Smooth muscle cell (in vitro differentiated cells): Measurements from ENCODE around the gene SKAP1. TPM values are rescaled to one million over a fixed set of nuclear protein-coding genes. Genes with fewer than 3 reads are reported as not detected.

Source experiments
- DNase-seq: peaks from one replicate; lab custom pipeline; 2025; ENCODE audit not compliant: unreplicated experiment; lab: John Stamatoyannopoulos, UW
- H2AFZ ChIP-seq: fragments of 200-600 bp; sonication (generic); 2 replicates; pipeline ENCODE4 v1.6.0; 2016; ENCODE audit warnings: antibody characterized with exemption, low read depth, mild to moderate bottlenecking
- H3F3A ChIP-seq: fragments of 200-600 bp; sonication (generic); 2 replicates; pipeline ENCODE4 v1.6.0; 2017; ENCODE audit warnings: antibody characterized with exemption, low read depth
- H3K27ac ChIP-seq: fragments of 200-600 bp; sonication (generic); 2 replicates; pipeline ENCODE4 v1.5.1; 2016; ENCODE audit warnings: low read depth, mild to moderate bottlenecking
- H3K27me3 ChIP-seq: fragments of 200-600 bp; sonication (generic); 2 replicates; pipeline ENCODE4 v1.6.1; 2016; ENCODE audit warnings: low read depth, mild to moderate bottlenecking
- H3K36me3 ChIP-seq: fragments of 200-600 bp; sonication (generic); 2 replicates; pipeline ENCODE4 v1.5.1; 2016; ENCODE audit warnings: low read depth
- H3K4me1 ChIP-seq: fragments of 200-600 bp; sonication (generic); 2 replicates; pipeline ENCODE4 v1.5.1; 2016; ENCODE audit warnings: low read depth
- H3K4me2 ChIP-seq: fragments of 200-600 bp; sonication (generic); 2 replicates; pipeline ENCODE4 v1.6.0; 2016; ENCODE audit warnings: mild to moderate bottlenecking
- H3K4me3 ChIP-seq: fragments of 200-600 bp; sonication (generic); 2 replicates; pipeline ENCODE4 v1.5.1; 2016; ENCODE audit warnings: mild to moderate bottlenecking
- H3K79me2 ChIP-seq: fragments of 200-600 bp; sonication (generic); 2 replicates; pipeline ENCODE4 v1.6.0; 2016; ENCODE audit warnings: low read depth, mild to moderate bottlenecking
- H3K9ac ChIP-seq: fragments of 200-600 bp; sonication (generic); 2 replicates; pipeline ENCODE4 v1.6.0; 2016; ENCODE audit warnings: low read depth
- H3K9me3 ChIP-seq: fragments of 200-600 bp; sonication (generic); replicated peaks from 2 replicates; pipeline ENCODE4 v1.5.1; 2016; ENCODE audit warnings: low read depth
- H4K20me1 ChIP-seq: fragments of 200-600 bp; sonication (generic); 2 replicates; pipeline ENCODE4 v1.6.0; 2016; ENCODE audit warnings: low read depth
- WGBS: methylation state at CpG from one replicate; pipeline ENCODE4 v1.1.7; 2016; ENCODE audit warnings: low lambda C conversion rate; 5-methylcytosine and 5-hydroxymethylcytosine counted together
- polyA plus RNA-seq: library from polyadenylated mRNA; unstranded; fragments of >200 nt; fragmentation: Nextera tagmentation; extraction: Ambion mirVana; gene quantifications from 2 replicates; pipeline ENCODE4 v1.2.1, GENCODE V29; 2016
- total RNA-seq: library from RNA; depleted of rRNA; stranded (reverse); fragments of >200 nt; gene quantifications from 2 replicates; pipeline ENCODE4 v1.2.3, GENCODE V29; 2014
- TF ChIP-seq, protein P1 (sequence below): fragments of 200-600 bp; sonication (generic); IDR thresholded peaks from 2 replicates; pipeline ENCODE4 v1.5.1; 2017; ENCODE audit warnings: borderline replicate concordance, mild to moderate bottlenecking, antibody characterized with exemption; ENCODE audit not compliant: insufficient read depth, poor library complexity, severe bottlenecking

SKAP1 gene
- total and polyA plus RNA-seq, 2 experiments from 2014 or later = not detected

DNA sequence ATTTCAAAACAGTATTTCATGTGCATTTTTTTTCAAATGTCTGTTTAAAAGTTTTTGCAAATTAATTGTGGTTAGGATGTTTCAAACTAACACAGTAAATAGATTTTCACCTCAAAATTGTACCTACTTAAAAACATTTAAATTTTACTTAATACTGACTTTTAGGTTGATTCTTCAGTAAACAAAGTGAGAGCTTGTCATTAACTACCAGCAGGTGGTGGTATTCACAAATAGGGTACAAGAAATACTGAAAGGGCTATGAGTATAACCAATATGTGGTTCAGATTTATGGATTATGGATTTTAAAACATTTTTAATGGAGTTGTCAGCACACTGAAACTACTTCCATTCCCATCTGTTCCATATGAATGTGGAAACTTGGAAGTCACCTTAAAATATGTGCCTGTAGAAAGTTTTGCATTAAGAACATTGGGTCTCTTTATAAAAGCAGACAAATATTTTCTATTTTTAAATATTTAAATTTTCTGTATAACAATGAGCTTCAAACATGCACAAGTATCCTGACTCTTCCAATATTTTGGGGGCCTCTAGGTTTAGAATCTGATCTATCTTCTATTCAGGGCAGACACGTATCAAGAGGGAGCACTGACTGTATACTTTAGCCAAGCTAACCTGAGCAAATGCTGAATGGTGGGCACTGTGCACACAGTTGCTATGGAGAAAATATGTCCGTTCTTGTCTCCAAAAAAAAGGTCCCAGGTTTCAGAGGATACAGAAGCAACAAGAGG lies 166.9 kb downstream of the SKAP1 start:
- Histone ChIP-seq H3K4me1 (no peaks in the 10 kb centered on the region), H2AFZ (no peak overlapping the region), H3K9ac (no peak overlapping the region), H3K4me3 (no peak overlapping the region), H4K20me1 (no peaks in the 10 kb centered on the region), H3K27ac (no peak overlapping the region), H3K4me2 (no peak overlapping the region), H3K79me2 (no peaks in the 10 kb centered on the region), H3K27me3 (peaks cover 23% of the 10 kb centered on the region), H3F3A (no peaks in the 10 kb centered on the region), H3K9me3 (no peaks in the 10 kb centered on the region), H3K36me3 (no peaks in the 10 kb centered on the region)
- no peak for DNase-seq
- TF ChIP-seq, protein P1, sequence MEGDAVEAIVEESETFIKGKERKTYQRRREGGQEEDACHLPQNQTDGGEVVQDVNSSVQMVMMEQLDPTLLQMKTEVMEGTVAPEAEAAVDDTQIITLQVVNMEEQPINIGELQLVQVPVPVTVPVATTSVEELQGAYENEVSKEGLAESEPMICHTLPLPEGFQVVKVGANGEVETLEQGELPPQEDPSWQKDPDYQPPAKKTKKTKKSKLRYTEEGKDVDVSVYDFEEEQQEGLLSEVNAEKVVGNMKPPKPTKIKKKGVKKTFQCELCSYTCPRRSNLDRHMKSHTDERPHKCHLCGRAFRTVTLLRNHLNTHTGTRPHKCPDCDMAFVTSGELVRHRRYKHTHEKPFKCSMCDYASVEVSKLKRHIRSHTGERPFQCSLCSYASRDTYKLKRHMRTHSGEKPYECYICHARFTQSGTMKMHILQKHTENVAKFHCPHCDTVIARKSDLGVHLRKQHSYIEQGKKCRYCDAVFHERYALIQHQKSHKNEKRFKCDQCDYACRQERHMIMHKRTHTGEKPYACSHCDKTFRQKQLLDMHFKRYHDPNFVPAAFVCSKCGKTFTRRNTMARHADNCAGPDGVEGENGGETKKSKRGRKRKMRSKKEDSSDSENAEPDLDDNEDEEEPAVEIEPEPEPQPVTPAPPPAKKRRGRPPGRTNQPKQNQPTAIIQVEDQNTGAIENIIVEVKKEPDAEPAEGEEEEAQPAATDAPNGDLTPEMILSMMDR = peak; percentile 45
- WGBS = 83% methylated on average over 2 of the region's 2 CpGs

DNA sequence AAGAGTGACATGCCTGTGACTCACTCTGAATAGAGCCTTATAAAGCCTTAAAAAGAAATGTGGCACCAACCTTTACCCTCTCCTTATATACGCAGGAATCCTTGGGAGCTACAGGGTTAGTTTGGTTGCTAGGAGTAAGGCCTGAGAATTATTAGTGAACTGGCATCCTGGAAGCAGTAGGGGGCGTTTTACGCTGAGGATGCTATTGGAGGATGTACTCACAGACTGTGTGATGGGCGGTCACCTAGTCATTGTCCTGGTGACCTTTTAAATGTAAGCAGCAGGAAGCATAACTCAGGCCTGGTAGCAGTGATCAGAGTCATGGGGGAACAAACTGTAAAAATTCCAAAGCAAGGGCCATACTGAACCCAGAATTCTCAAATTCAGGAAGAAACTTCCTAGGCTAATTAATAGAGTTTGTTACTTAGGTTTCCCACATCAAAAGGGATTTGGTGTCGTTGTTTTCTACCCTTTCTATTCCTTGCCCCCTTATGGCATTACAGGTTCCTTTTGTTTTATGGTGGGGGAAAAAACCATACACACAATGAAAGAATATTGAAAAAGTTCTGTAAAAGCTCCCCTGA lies 168.6 kb downstream of the SKAP1 start:
- no peak overlapping the region for H3K4me2 ChIP-seq
- no peaks in the 10 kb centered on the region for H3F3A ChIP-seq
- H4K20me1 ChIP-seq = no peaks in the 10 kb centered on the region
- H3K4me1 ChIP-seq = no peaks in the 10 kb centered on the region
- H2AFZ ChIP-seq = no peak overlapping the region
- no peak overlapping the region for H3K9ac ChIP-seq
- H3K27me3 ChIP-seq = peaks cover 26% of the 10 kb centered on the region
- 48% methylated on average over 5 of the region's 5 CpGs for WGBS
- no peaks in the 10 kb centered on the region for H3K36me3 ChIP-seq
- no peaks in the 10 kb centered on the region for H3K9me3 ChIP-seq
- DNase-seq = no peak
- TF ChIP-seq, protein P1 = peak; percentile 38
- no peak overlapping the region for H3K4me3 ChIP-seq
- H3K27ac ChIP-seq = no peak overlapping the region
- H3K79me2 ChIP-seq = no peaks in the 10 kb centered on the region

DNA sequence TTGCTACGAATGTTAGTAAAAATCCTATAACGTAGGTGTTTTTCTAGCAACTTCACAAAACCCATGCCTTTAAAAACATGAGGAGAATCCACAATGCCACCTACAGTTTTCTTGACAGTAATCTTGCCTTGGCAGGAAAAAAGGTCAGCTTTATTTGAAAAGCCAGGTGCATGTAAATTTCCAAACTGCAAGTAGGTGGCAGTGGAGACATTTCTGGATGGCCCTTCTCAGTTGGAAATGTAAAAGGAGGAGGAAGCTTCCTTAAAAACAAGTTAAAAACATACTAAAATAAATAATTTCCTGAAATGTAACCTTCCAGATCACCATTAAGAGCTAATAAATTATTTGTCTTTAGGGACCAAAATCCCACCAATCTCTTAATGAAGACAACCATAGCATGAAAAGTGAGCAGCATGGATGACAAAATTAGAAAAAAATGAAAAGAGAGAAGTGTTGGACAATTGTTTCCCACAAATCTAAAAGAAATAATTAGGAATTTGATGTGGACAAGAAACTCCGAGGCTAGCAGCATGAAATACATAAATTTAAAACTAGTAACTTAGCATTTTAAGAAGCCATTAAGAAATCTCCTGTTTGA lies 170.2 kb downstream of the SKAP1 start:
- Histone ChIP-seq H4K20me1 (no peaks in the 10 kb centered on the region), H3K27ac (no peak overlapping the region), H3K9me3 (no peaks in the 10 kb centered on the region), H3K79me2 (no peaks in the 10 kb centered on the region), H3K36me3 (no peaks in the 10 kb centered on the region), H3K27me3 (peaks cover 29% of the 10 kb centered on the region), H3K9ac (no peak overlapping the region), H3K4me3 (no peak overlapping the region), H3K4me1 (no peaks in the 10 kb centered on the region), H2AFZ (no peak overlapping the region), H3K4me2 (no peak overlapping the region), H3F3A (no peaks in the 10 kb centered on the region)
- TF ChIP-seq, protein P1 = peak; percentile 42
- DNase-seq = no peak
- WGBS = 20% methylated on average over 3 of the region's 3 CpGs
